Stomach (tissue), 4 donors: Measurements from ENCODE around the gene SERPINF2.

Source experiments
- CTCF ChIP-seq, 7 experiments: fragments of 450-650 bp in 4 of 7; fragments of 200-600 bp in 3 of 7; sonication (generic) in 3 of 7; IDR thresholded peaks; one replicate each; pipeline ENCODE4 v1.5.1; 2016 to 2019; ENCODE audit warnings: antibody characterized with exemption in 7 of 7, control low read depth in 2 of 7, mild to moderate bottlenecking in 1 of 7
- EP300 ChIP-seq: sonication (generic); formaldehyde crosslinking; IDR thresholded peaks from one replicate; pipeline ENCODE4 v1.6.1; 2017; ENCODE audit warnings: antibody characterized with exemption
- POLR2A ChIP-seq, 4 donors: fragments of 450-650 bp; IDR thresholded peaks; one replicate each; pipeline ENCODE4 v1.6.1; 2016; ENCODE audit warnings: antibody characterized with exemption in 4 of 4, control low read depth in 2 of 4, mild to moderate bottlenecking in 1 of 4, moderate library complexity in 1 of 4

- TF ChIP-seq EP300 (no peak), CTCF (IDR thresholded peaks at IDR 0.05) (no peak), POLR2A (IDR thresholded peaks at IDR 0.05) (no peak)
Measured at GRCh38 chr17:1776857-1777256, 34.2 kb downstream of the SERPINF2 start.
